Upper lobe of left lung (tissue), 6 donors: ENCODE data around the gene NHSL2. TPM values are rescaled to one million over a fixed set of nuclear protein-coding genes. Genes with fewer than 3 reads are reported as not detected.

Experiments used
- ATAC-seq, 2 donors: fragments of 200-7000 bp; cut with Tn5 transposase; one replicate each; pipeline ENCODE4 v1.9.1; 2022; ENCODE audit warnings: mild to moderate bottlenecking in 2 of 2, moderate library complexity in 2 of 2; ENCODE audit not compliant: low FRiP score in 2 of 2
- DNase-seq, 2 donors: peaks; one replicate each; pipeline ENCODE4 v3.0.0-alpha.2; 2019 to 2020
- H3K27ac ChIP-seq, 4 donors: fragments of 200-600 bp; sonication (generic); one replicate each; pipeline ENCODE4 v1.5.1; 2016 to 2019
- H3K27me3 ChIP-seq, 4 donors: fragments of 200-600 bp; sonication (generic); one replicate each; pipeline ENCODE4 v1.5.1; 2017 to 2019
- H3K36me3 ChIP-seq, 4 donors: fragments of 200-600 bp; sonication (generic); one replicate each; pipeline ENCODE4 v1.5.1; 2016 to 2019
- H3K4me1 ChIP-seq, 4 donors: fragments of 200-600 bp; sonication (generic); one replicate each; pipeline ENCODE4 v1.5.1; 2018 to 2019
- H3K4me3 ChIP-seq, 4 donors: fragments of 200-600 bp; sonication (generic); one replicate each; pipeline ENCODE4 v1.5.1; 2017 to 2019; ENCODE audit warnings: mild to moderate bottlenecking in 2 of 4, moderate library complexity in 1 of 4
- H3K9me3 ChIP-seq, 4 donors: fragments of 200-600 bp; sonication (generic); one replicate each; pipeline ENCODE4 v1.5.1; 2018 to 2019
- EP300 ChIP-seq, 4 donors: sonication (generic); formaldehyde crosslinking; IDR thresholded peaks; one replicate each; pipeline ENCODE4 v1.5.1; 2017; ENCODE audit warnings: antibody characterized with exemption in 4 of 4, control low read depth in 2 of 4
- POLR2A ChIP-seq, 4 donors: fragments of 450-650 bp; IDR thresholded peaks; one replicate each; pipeline ENCODE4 v1.5.1; 2016 to 2017; ENCODE audit warnings: antibody characterized with exemption in 4 of 4, mild to moderate bottlenecking in 2 of 4
- POLR2AphosphoS5 ChIP-seq, 2 donors: sonication (generic); formaldehyde crosslinking; IDR thresholded peaks; one replicate each; pipeline ENCODE4 v1.5.1; 2017; ENCODE audit warnings: antibody characterized with exemption in 2 of 2
- WGBS, 2 donors: methylation state at CpG; one replicate each; pipeline ENCODE4 v1.1.5; 2017 to 2018; 5-methylcytosine and 5-hydroxymethylcytosine counted together
- total RNA-seq, 6 donors: library from RNA; depleted of rRNA in 4 of 6; stranded (reverse); fragments of >200 nt in 4 of 6; gene quantifications; one replicate each; pipeline versions ENCODE4 v1.1.0 to v1.2.1, GENCODE V29; 2016 to 2021
- TF ChIP-seq, protein P1 (sequence below), 6 experiments: fragments of 450-650 bp in 4 of 6; fragments of 200-600 bp in 2 of 6; sonication (generic) in 2 of 6; IDR thresholded peaks; one replicate each; pipeline ENCODE4 v1.5.1; 2016 to 2019; ENCODE audit warnings: antibody characterized with exemption in 6 of 6
- donor health status: DM: no; HTN: no; CAD: no; lungs with moderate emphysema.
- donor health status: DM: no; HTN: yes; CAD: no; lungs with severe emphysema.

The NHSL2 gene
- total RNA-seq, 6 donors from 2014 or later, result 5.8 to 18.3 (median 9.9) TPM

DNA sequence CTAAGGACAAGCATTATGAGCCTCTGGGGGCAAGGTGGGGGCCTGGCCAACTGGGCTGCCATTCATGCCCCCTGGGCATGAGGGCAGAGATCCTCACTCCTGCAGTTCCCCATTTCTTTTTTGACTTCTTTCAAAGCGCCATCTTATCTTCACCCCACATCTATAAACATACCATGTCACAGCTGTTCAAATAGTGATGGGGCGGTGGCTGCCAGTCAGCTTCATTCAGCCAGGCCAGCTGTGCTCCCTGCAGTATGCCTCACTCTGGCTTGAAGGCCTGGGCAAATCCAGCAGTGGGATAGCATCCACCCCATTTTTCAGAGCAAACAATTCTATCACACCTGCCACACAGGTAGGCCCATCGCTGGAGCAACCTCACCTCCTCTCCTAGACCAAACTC, 85.5 kb downstream of the NHSL2 start:
- ATAC-seq (no peak), DNase-seq (no peak)
- H3K27ac ChIP-seq, result no peak overlapping the region
- H3K4me1 ChIP-seq, result no peaks in the 10 kb centered on the region
- H3K4me3 ChIP-seq, result no peak overlapping the region
- TF ChIP-seq POLR2A (IDR thresholded peaks at IDR 0.05), result no peak
- TF ChIP-seq, protein P1, sequence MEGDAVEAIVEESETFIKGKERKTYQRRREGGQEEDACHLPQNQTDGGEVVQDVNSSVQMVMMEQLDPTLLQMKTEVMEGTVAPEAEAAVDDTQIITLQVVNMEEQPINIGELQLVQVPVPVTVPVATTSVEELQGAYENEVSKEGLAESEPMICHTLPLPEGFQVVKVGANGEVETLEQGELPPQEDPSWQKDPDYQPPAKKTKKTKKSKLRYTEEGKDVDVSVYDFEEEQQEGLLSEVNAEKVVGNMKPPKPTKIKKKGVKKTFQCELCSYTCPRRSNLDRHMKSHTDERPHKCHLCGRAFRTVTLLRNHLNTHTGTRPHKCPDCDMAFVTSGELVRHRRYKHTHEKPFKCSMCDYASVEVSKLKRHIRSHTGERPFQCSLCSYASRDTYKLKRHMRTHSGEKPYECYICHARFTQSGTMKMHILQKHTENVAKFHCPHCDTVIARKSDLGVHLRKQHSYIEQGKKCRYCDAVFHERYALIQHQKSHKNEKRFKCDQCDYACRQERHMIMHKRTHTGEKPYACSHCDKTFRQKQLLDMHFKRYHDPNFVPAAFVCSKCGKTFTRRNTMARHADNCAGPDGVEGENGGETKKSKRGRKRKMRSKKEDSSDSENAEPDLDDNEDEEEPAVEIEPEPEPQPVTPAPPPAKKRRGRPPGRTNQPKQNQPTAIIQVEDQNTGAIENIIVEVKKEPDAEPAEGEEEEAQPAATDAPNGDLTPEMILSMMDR (IDR thresholded peaks at IDR 0.05), result no peak
- no peak for TF ChIP-seq POLR2AphosphoS5 (IDR thresholded peaks at IDR 0.05)
- no peak for TF ChIP-seq EP300 (IDR thresholded peaks at IDR 0.05)
- WGBS, 2 donors, result 60 to 63% methylated on average over 2 to 3 of the region's 3 CpGs
- H3K36me3 ChIP-seq, result no peaks in the 10 kb centered on the region
- no peaks in the 10 kb centered on the region for H3K9me3 ChIP-seq
- H3K27me3 ChIP-seq, result no peaks in the 10 kb centered on the region

DNA sequence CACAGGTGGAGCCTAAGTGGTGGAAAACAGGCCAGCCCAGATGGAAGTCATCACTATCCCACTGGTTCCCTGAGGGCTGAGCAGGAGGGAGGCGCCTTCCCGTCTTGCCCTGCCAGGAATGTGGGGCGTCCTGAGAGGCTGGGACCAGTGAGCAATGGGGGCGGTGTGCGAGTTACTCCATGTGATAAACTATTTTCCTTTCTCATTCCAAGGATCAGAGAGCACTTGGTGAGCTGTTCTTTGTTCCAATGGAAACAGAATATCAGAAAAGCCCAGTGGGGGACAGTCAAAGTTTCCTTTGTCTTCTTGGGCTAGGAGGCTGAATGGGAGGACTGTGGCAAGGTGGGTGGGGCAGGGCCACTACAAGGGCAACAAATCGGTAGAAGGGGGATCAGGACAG, 86.2 kb downstream of the NHSL2 start:
- no peak overlapping the region for H3K4me3 ChIP-seq
- H3K9me3 ChIP-seq, result no peaks in the 10 kb centered on the region
- no peaks in the 10 kb centered on the region for H3K4me1 ChIP-seq
- peak overlapping the region in 1 of 4 donors; percentile 17 for H3K27ac ChIP-seq
- no peaks in the 10 kb centered on the region for H3K27me3 ChIP-seq
- H3K36me3 ChIP-seq, result no peaks in the 10 kb centered on the region
- 72 to 77% methylated on average over 3 to 6 of the region's 6 CpGs for WGBS, 2 donors
- DNase-seq (no peak), ATAC-seq (peak; percentile 35 to 91)
- no peak for TF ChIP-seq EP300 (IDR thresholded peaks at IDR 0.05)
- peak in 1 of 2 donors; percentile 8 for TF ChIP-seq POLR2AphosphoS5 (IDR thresholded peaks at IDR 0.05)

DNA sequence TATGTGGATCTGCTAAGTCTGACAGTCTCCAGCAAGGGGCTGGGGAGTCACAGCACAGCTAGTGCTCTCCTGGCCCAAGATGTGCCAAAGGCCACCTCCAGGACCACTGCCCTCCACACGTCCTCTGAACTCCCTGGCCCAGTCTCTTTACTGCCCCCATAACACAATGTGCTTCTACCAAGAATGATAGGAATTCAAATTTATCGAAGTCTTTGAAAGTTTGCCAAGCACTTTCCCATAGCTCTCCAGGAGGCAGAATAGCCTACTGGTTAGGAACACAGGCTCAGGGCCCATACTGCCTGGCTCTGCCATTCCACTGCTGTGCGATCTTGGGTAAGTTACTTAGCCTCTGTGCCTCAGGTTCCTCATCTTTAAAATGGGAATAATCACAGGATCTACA, 86.7 kb downstream of the NHSL2 start:
- Histone ChIP-seq H3K27me3 (no peaks in the 10 kb centered on the region), H3K9me3 (no peaks in the 10 kb centered on the region), H3K36me3 (no peaks in the 10 kb centered on the region), H3K27ac (peak overlapping the region in 1 of 4 donors; percentile 17), H3K4me3 (no peak overlapping the region), H3K4me1 (no peaks in the 10 kb centered on the region)
- DNase-seq (no peak), ATAC-seq (no peak)
- TF ChIP-seq, protein P1 (IDR thresholded peaks at IDR 0.05), result no peak
- TF ChIP-seq POLR2A (IDR thresholded peaks at IDR 0.05) (no peak), POLR2AphosphoS5 (IDR thresholded peaks at IDR 0.05) (no peak), EP300 (IDR thresholded peaks at IDR 0.05) (no peak)
- 40 to 58% methylated on average over 2 to 3 of the region's 3 CpGs for WGBS, 2 donors

DNA sequence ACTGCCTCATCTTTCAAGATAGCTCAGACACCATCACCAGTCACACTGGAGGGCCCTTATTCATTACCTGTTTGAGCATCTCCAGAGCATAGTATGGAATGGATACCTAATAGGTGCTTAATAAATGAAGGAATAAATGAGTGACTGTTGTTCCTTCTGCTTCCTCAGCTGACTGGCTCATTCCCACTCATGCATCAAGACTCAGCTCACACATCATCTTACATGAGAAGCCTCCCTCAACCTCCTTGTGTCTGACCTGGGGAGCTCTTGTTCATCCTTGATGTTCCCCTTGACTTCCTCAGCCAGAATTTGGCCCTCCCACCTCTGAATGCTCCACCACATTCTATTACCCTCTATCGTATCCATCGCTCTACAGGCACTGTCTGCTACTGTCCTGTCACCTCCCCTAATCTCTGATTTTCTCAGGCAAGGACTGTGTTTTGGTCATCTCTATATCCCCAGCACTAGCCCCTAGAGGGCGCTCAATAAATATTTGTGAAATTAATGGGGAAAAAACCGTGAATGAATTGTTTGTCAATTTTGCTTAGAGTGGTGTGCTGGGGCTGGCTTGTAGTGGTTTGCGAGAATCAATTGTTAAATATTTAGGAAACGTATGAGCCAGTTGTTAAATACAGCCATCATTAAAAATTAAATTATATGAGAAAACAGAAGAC, 88.3 kb downstream of the NHSL2 start:
- Histone ChIP-seq H3K27ac (peak overlapping the region in 1 of 4 donors; percentile 10), H3K4me3 (no peak overlapping the region), H3K36me3 (no peaks in the 10 kb centered on the region), H3K4me1 (no peaks in the 10 kb centered on the region), H3K27me3 (no peaks in the 10 kb centered on the region), H3K9me3 (no peaks in the 10 kb centered on the region)
- WGBS, 2 donors, result 9 to 20% methylated on average over 6 of the region's 6 CpGs
- TF ChIP-seq POLR2AphosphoS5 (IDR thresholded peaks at IDR 0.05), result no peak
- TF ChIP-seq, protein P1 (IDR thresholded peaks at IDR 0.05), result peak in 5 of 6 experiments; percentile 37 to 66 (median 50)
- DNase-seq (no peak), ATAC-seq (peak in 1 of 2 donors; percentile 60)

DNA sequence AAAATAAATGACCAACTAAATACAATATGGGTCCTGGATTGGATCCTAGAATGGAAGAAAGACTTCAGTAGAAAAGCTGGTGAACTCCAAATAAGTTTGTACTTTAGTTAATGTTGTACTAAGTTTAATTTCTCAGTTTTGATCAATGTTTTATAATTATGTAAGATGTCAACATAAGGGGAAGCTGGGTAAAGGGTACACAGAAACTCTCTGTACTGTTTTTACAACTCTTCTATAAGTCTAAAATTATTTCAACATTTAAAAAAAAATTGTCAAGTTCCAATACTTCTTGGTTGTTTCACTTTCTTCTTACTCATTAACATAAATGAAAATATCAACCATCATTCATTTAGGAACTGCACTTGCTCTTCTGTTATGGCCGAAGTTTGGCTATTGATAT, 88.9 kb downstream of the NHSL2 start:
- H3K27me3 ChIP-seq, result no peaks in the 10 kb centered on the region
- DNase-seq, result no peak

More for the DNA sequence above, 88.9 kb downstream of the NHSL2 start:
- no peak for ATAC-seq
- WGBS, 2 donors, result 96 to 97% methylated on average over 1 of the region's 1 CpG
- Histone ChIP-seq H3K9me3 (no peaks in the 10 kb centered on the region), H3K4me1 (no peaks in the 10 kb centered on the region), H3K36me3 (no peaks in the 10 kb centered on the region), H3K4me3 (no peak overlapping the region), H3K27ac (no peak overlapping the region)
- TF ChIP-seq POLR2AphosphoS5 (IDR thresholded peaks at IDR 0.05) (no peak), POLR2A (IDR thresholded peaks at IDR 0.05) (no peak), EP300 (IDR thresholded peaks at IDR 0.05) (no peak)
- TF ChIP-seq, protein P1 (IDR thresholded peaks at IDR 0.05), result no peak
